ENCODE data around the gene ZNHIT1.

Gene ZNHIT1

GRCh38 chr7:101217388-101218235, at the start of gene ZNHIT1, which contains the start of gene PLOD3:
Gene ZNHIT1 (plus strand): TSS chr7:101218165. CDS start chr7:101218196, 31 bp downstream.
Gene PLOD3 (minus strand): TSS chr7:101217581. CDS start chr7:101217274, 307 bp downstream.
- in situ Hi-C loops (cut with MboI; ENCODE audit: low sequenced_read_pairs, unreplicated experiment): no loop called here
- DNase-seq (ENCODE audit: low spot score): peak; percentile 99
- TF ChIP-seq CTCF (IDR thresholded peaks at IDR 0.05; ENCODE audit: borderline replicate concordance, control extremely low read depth, extremely low read depth, insufficient read depth, missing control alignments): no peak

GRCh38 chr7:101168412-101169049, 49.4 kb upstream of the ZNHIT1 start:
- DNase-seq (ENCODE audit: low spot score): no peak
- in situ Hi-C loops (cut with MboI; ENCODE audit: low sequenced_read_pairs, unreplicated experiment): no loop called here
- TF ChIP-seq CTCF (IDR thresholded peaks at IDR 0.05; ENCODE audit: borderline replicate concordance, control extremely low read depth, extremely low read depth, insufficient read depth, missing control alignments): no peak

- in situ Hi-C loops (cut with MboI; ENCODE audit: low sequenced_read_pairs, unreplicated experiment): no loop called here
- TF ChIP-seq CTCF (IDR thresholded peaks at IDR 0.05; ENCODE audit: borderline replicate concordance, control extremely low read depth, extremely low read depth, insufficient read depth, missing control alignments): no peak
- no peak for DNase-seq (ENCODE audit: low spot score)
Observed at GRCh38 chr7:101169110-101169837, 48.7 kb upstream of the ZNHIT1 start.

GRCh38 chr7:101169838-101170551, 48.0 kb upstream of the ZNHIT1 start:
- peak; percentile 80 for DNase-seq (ENCODE audit: low spot score)
- TF ChIP-seq CTCF (IDR thresholded peaks at IDR 0.05; ENCODE audit: borderline replicate concordance, control extremely low read depth, extremely low read depth, insufficient read depth, missing control alignments): peak; percentile 92
- in situ Hi-C loops (cut with MboI; ENCODE audit: low sequenced_read_pairs, unreplicated experiment): no loop called here

GRCh38 chr7:101170617-101171441, 47.1 kb upstream of the ZNHIT1 start:
- no peak for DNase-seq (ENCODE audit: low spot score)
- no peak for TF ChIP-seq CTCF (IDR thresholded peaks at IDR 0.05; ENCODE audit: borderline replicate concordance, control extremely low read depth, extremely low read depth, insufficient read depth, missing control alignments)
- in situ Hi-C loops (cut with MboI; ENCODE audit: low sequenced_read_pairs, unreplicated experiment): no loop called here
